Measurements from ENCODE around the gene HERC6.

HERC6 gene

GRCh38 chr4:88396681-88397080, 18.0 kb downstream of the HERC6 start:
- H3K4me2 ChIP-seq (ENCODE audit: low read length) = no peak overlapping the region
- H3K4me3 ChIP-seq (ENCODE audit: low read length) = no peak overlapping the region
- no peaks in the 10 kb centered on the region for H3K4me1 ChIP-seq (ENCODE audit: control insufficient read depth, insufficient read depth, low read length)
- no peak overlapping the region for H3K9ac ChIP-seq (ENCODE audit: low read depth, low read length)
- H3K9me3 ChIP-seq (replicated peaks; ENCODE audit: low read length) = no peaks in the 10 kb centered on the region
- H3K27me3 ChIP-seq (ENCODE audit: control insufficient read depth, insufficient read depth, low read length) = no peaks in the 10 kb centered on the region
- no peaks in the 10 kb centered on the region for H3K36me3 ChIP-seq (ENCODE audit: insufficient read depth, low read length)

- Histone ChIP-seq H3K27me3 (ENCODE audit: control insufficient read depth, insufficient read depth, low read length) (no peaks in the 10 kb centered on the region), H3K9me3 (replicated peaks; ENCODE audit: low read length) (no peaks in the 10 kb centered on the region), H3K4me3 (ENCODE audit: low read length) (no peak overlapping the region), H3K4me1 (ENCODE audit: control insufficient read depth, insufficient read depth, low read length) (no peaks in the 10 kb centered on the region), H3K4me2 (ENCODE audit: low read length) (no peak overlapping the region), H3K36me3 (ENCODE audit: insufficient read depth, low read length) (no peaks in the 10 kb centered on the region), H3K9ac (ENCODE audit: low read depth, low read length) (no peak overlapping the region)
These were observed 19.7 kb downstream of the HERC6 start for GRCh38 chr4:88398381-88398780.

GRCh38 chr4:88409206-88409605, 30.6 kb downstream of the HERC6 start:
- Histone ChIP-seq H3K4me3 (ENCODE audit: low read length) (no peak overlapping the region), H3K9ac (ENCODE audit: low read depth, low read length) (no peak overlapping the region), H3K36me3 (ENCODE audit: insufficient read depth, low read length) (no peaks in the 10 kb centered on the region), H3K4me1 (ENCODE audit: control insufficient read depth, insufficient read depth, low read length) (no peaks in the 10 kb centered on the region), H3K4me2 (ENCODE audit: low read length) (no peak overlapping the region), H3K27me3 (ENCODE audit: control insufficient read depth, insufficient read depth, low read length) (no peaks in the 10 kb centered on the region), H3K9me3 (replicated peaks; ENCODE audit: low read length) (no peaks in the 10 kb centered on the region)

GRCh38 chr4:88409789-88410188, 31.1 kb downstream of the HERC6 start:
- Histone ChIP-seq H3K4me1 (ENCODE audit: control insufficient read depth, insufficient read depth, low read length) (no peaks in the 10 kb centered on the region), H3K9ac (ENCODE audit: low read depth, low read length) (no peak overlapping the region), H3K4me3 (ENCODE audit: low read length) (no peak overlapping the region), H3K36me3 (ENCODE audit: insufficient read depth, low read length) (no peaks in the 10 kb centered on the region), H3K9me3 (replicated peaks; ENCODE audit: low read length) (no peaks in the 10 kb centered on the region), H3K4me2 (ENCODE audit: low read length) (no peak overlapping the region), H3K27me3 (ENCODE audit: control insufficient read depth, insufficient read depth, low read length) (no peaks in the 10 kb centered on the region)

GRCh38 chr4:88411491-88412096, 32.9 kb downstream of the HERC6 start:
- no peaks in the 10 kb centered on the region for H3K27me3 ChIP-seq (ENCODE audit: control insufficient read depth, insufficient read depth, low read length)
- no peaks in the 10 kb centered on the region for H3K4me1 ChIP-seq (ENCODE audit: control insufficient read depth, insufficient read depth, low read length)
- no peaks in the 10 kb centered on the region for H3K9me3 ChIP-seq (replicated peaks; ENCODE audit: low read length)
- no peaks in the 10 kb centered on the region for H3K36me3 ChIP-seq (ENCODE audit: insufficient read depth, low read length)
- H3K4me2 ChIP-seq (ENCODE audit: low read length) = no peak overlapping the region
- H3K9ac ChIP-seq (ENCODE audit: low read depth, low read length) = no peak overlapping the region
- no peak overlapping the region for H3K4me3 ChIP-seq (ENCODE audit: low read length)

- no peaks in the 10 kb centered on the region for H3K27me3 ChIP-seq (ENCODE audit: control insufficient read depth, insufficient read depth, low read length)
These were observed 35.1 kb downstream of the HERC6 start for GRCh38 chr4:88413801-88414200.

GRCh38 chr4:88414755-88415154, 36.1 kb downstream of the HERC6 start:
- H3K4me3 ChIP-seq (ENCODE audit: low read length) = no peak overlapping the region
- H3K9me3 ChIP-seq (replicated peaks; ENCODE audit: low read length) = no peaks in the 10 kb centered on the region
- H3K27me3 ChIP-seq (ENCODE audit: control insufficient read depth, insufficient read depth, low read length) = no peaks in the 10 kb centered on the region
- no peaks in the 10 kb centered on the region for H3K36me3 ChIP-seq (ENCODE audit: insufficient read depth, low read length)
- H3K9ac ChIP-seq (ENCODE audit: low read depth, low read length) = no peak overlapping the region
- no peak overlapping the region for H3K4me2 ChIP-seq (ENCODE audit: low read length)
- no peaks in the 10 kb centered on the region for H3K4me1 ChIP-seq (ENCODE audit: control insufficient read depth, insufficient read depth, low read length)

More at GRCh38 chr4:88413801-88414200, 35.1 kb downstream of the HERC6 start:
- no peaks in the 10 kb centered on the region for H3K9me3 ChIP-seq (replicated peaks; ENCODE audit: low read length)
- no peak overlapping the region for H3K4me2 ChIP-seq (ENCODE audit: low read length)
- H3K4me3 ChIP-seq (ENCODE audit: low read length) = no peak overlapping the region
- no peak overlapping the region for H3K9ac ChIP-seq (ENCODE audit: low read depth, low read length)
- H3K4me1 ChIP-seq (ENCODE audit: control insufficient read depth, insufficient read depth, low read length) = no peaks in the 10 kb centered on the region
- H3K36me3 ChIP-seq (ENCODE audit: insufficient read depth, low read length) = no peaks in the 10 kb centered on the region

- Histone ChIP-seq H3K27me3 (ENCODE audit: control insufficient read depth, insufficient read depth, low read length) (no peaks in the 10 kb centered on the region), H3K9me3 (replicated peaks; ENCODE audit: low read length) (no peaks in the 10 kb centered on the region), H3K4me2 (ENCODE audit: low read length) (no peak overlapping the region), H3K9ac (ENCODE audit: low read depth, low read length) (no peak overlapping the region), H3K36me3 (ENCODE audit: insufficient read depth, low read length) (no peaks in the 10 kb centered on the region), H3K4me3 (ENCODE audit: low read length) (no peak overlapping the region), H3K4me1 (ENCODE audit: control insufficient read depth, insufficient read depth, low read length) (no peaks in the 10 kb centered on the region)
These were observed 37.3 kb downstream of the HERC6 start for GRCh38 chr4:88415982-88416381.

GRCh38 chr4:88418411-88418810, 39.8 kb downstream of the HERC6 start:
- no peaks in the 10 kb centered on the region for H3K4me1 ChIP-seq (ENCODE audit: control insufficient read depth, insufficient read depth, low read length)
- H3K4me3 ChIP-seq (ENCODE audit: low read length) = no peak overlapping the region
- no peak overlapping the region for H3K9ac ChIP-seq (ENCODE audit: low read depth, low read length)
- H3K4me2 ChIP-seq (ENCODE audit: low read length) = no peak overlapping the region
- H3K36me3 ChIP-seq (ENCODE audit: insufficient read depth, low read length) = no peaks in the 10 kb centered on the region
- H3K27me3 ChIP-seq (ENCODE audit: control insufficient read depth, insufficient read depth, low read length) = no peaks in the 10 kb centered on the region
- H3K9me3 ChIP-seq (replicated peaks; ENCODE audit: low read length) = no peaks in the 10 kb centered on the region

GRCh38 chr4:88419874-88420273, 41.2 kb downstream of the HERC6 start:
- Histone ChIP-seq H3K9ac (ENCODE audit: low read depth, low read length) (no peak overlapping the region), H3K4me1 (ENCODE audit: control insufficient read depth, insufficient read depth, low read length) (no peaks in the 10 kb centered on the region), H3K9me3 (replicated peaks; ENCODE audit: low read length) (no peaks in the 10 kb centered on the region), H3K27me3 (ENCODE audit: control insufficient read depth, insufficient read depth, low read length) (no peaks in the 10 kb centered on the region), H3K4me3 (ENCODE audit: low read length) (no peak overlapping the region), H3K4me2 (ENCODE audit: low read length) (no peak overlapping the region), H3K36me3 (ENCODE audit: insufficient read depth, low read length) (no peaks in the 10 kb centered on the region)

- Histone ChIP-seq H3K9ac (ENCODE audit: low read depth, low read length) (no peak overlapping the region), H3K27me3 (ENCODE audit: control insufficient read depth, insufficient read depth, low read length) (no peaks in the 10 kb centered on the region), H3K36me3 (ENCODE audit: insufficient read depth, low read length) (no peaks in the 10 kb centered on the region), H3K9me3 (replicated peaks; ENCODE audit: low read length) (no peaks in the 10 kb centered on the region), H3K4me3 (ENCODE audit: low read length) (no peak overlapping the region), H3K4me1 (ENCODE audit: control insufficient read depth, insufficient read depth, low read length) (no peaks in the 10 kb centered on the region), H3K4me2 (ENCODE audit: low read length) (no peak overlapping the region)
These were observed 42.2 kb downstream of the HERC6 start for GRCh38 chr4:88420844-88421243.

GRCh38 chr4:88422403-88422802, 43.8 kb downstream of the HERC6 start:
- no peak overlapping the region for H3K4me2 ChIP-seq (ENCODE audit: low read length)
- no peaks in the 10 kb centered on the region for H3K36me3 ChIP-seq (ENCODE audit: insufficient read depth, low read length)
- H3K4me1 ChIP-seq (ENCODE audit: control insufficient read depth, insufficient read depth, low read length) = no peaks in the 10 kb centered on the region
- H3K4me3 ChIP-seq (ENCODE audit: low read length) = no peak overlapping the region
- H3K9ac ChIP-seq (ENCODE audit: low read depth, low read length) = no peak overlapping the region
- no peaks in the 10 kb centered on the region for H3K27me3 ChIP-seq (ENCODE audit: control insufficient read depth, insufficient read depth, low read length)
- no peaks in the 10 kb centered on the region for H3K9me3 ChIP-seq (replicated peaks; ENCODE audit: low read length)

Data from skeletal muscle satellite cell (primary cell).